IPS-11a (cell line): Measurements from ENCODE around the gene SRGAP3.

Experiments used
- H3K4me3 ChIP-seq: one replicate; pipeline ENCODE4 v1.5.1; 2013; ENCODE audit warnings: low read depth, low read length, control low read depth

Gene SRGAP3

GRCh38 chr3:9229325-9229724 is 20.1 kb downstream of the SRGAP3 start:
- no peak overlapping the region for H3K4me3 ChIP-seq

GRCh38 chr3:9226326-9226725 is 23.1 kb downstream of the SRGAP3 start:
- no peak overlapping the region for H3K4me3 ChIP-seq

GRCh38 chr3:9225268-9225667 is 24.2 kb downstream of the SRGAP3 start:
- H3K4me3 ChIP-seq = no peak overlapping the region

DNA sequence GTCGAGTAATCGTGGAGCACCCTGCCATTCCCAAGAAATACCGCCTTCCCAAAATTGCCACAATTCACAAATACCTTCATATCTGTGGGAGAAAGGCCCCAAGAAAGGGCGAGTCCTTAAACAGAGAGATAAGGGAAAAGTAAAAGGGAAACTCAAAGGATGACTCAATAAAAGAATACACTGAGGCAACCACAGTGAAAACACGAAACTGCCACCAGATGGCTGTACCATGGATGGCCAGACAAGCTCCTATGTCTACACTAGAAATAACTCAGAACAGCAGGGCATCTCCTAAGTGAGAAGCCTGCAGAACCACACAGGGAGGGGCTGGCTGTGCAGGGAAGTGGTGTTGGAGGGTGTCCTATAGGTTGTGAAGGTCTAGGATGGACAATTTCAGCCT is 25.0 kb downstream of the SRGAP3 start:
- no peak overlapping the region for H3K4me3 ChIP-seq

DNA sequence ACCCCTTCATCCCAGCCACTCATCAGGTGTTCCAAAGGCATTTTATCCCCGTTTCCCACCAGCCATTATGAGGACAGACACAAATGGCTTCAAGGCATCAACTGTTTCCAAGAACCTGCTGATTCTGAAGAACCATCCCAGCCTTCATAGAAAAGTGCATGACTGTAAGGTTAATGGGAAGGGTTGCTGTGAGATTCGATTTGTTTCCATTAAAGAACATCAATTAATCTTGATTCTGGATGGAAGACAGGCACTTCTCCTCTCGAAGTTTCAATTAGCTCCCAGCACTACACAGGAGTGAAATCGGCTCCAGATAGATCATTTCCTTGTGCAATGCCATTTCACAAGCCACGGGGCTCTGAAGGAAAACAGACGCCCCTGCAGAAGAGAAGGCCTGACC is 25.8 kb downstream of the SRGAP3 start:
- H3K4me3 ChIP-seq = no peak overlapping the region

- no peak overlapping the region for H3K4me3 ChIP-seq
Measured at GRCh38 chr3:9222956-9223639, 26.3 kb downstream of the SRGAP3 start.

- no peak overlapping the region for H3K4me3 ChIP-seq
Measured at GRCh38 chr3:9222049-9222448, 27.4 kb downstream of the SRGAP3 start.

DNA sequence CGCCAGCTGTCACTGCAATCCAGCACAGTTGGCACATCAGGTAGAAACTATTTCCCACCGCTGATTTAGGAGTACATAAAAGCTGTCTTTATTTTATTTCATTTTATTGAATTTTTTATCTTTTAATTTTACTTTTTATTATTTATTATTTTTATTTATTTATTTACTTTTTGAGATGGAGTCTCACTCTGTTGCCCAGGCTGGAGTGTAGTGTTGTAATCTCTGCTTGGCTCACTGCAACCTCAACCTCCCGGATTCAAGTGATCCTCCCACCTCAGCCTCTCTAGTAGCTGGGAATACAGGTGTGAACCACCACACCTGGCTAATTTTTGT is 31.0 kb downstream of the SRGAP3 start:
- no peak overlapping the region for H3K4me3 ChIP-seq

- H3K4me3 ChIP-seq = no peak overlapping the region
Measured at GRCh38 chr3:9217784-9218513, 31.5 kb downstream of the SRGAP3 start.

DNA sequence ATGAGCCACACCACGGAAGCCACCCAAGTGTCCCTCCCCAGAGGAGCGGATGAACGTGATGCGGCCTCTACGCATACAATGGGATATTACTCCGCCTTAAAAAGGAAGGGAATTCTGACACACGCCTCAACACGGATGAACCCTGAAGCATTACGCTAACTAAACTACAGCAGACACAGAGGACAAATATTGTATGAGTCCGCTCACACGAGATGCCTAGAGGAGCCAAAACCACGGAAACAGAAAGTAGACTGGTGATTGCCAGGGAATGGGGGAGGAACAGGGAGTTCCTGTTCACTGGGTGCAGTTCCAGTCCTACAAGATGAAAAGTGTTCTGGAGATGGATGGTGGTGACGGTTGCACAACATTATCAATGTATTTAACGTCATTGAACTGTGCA is 32.7 kb downstream of the SRGAP3 start:
- H3K4me3 ChIP-seq = no peak overlapping the region

DNA sequence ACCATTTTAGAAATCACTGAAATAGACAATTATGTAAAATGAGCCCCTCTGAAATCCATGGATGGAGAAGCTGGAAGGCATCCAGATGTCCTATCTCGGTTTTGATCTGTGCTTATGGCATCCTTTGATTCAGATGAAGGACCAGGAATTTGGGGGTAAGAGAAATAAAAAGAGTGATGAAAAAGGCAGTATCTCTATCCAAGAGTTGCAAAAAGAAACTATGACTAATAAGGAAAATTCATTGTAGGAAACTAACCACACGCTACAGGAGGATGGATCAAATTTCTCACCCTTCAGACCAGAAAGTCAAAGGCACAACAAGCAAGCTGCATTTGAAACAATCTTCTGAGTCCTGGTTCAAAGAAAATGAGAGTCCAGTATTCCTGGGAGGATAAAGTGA is 34.8 kb downstream of the SRGAP3 start:
- no peak overlapping the region for H3K4me3 ChIP-seq

GRCh38 chr3:9214185-9214584 is 35.3 kb downstream of the SRGAP3 start:
- no peak overlapping the region for H3K4me3 ChIP-seq

DNA sequence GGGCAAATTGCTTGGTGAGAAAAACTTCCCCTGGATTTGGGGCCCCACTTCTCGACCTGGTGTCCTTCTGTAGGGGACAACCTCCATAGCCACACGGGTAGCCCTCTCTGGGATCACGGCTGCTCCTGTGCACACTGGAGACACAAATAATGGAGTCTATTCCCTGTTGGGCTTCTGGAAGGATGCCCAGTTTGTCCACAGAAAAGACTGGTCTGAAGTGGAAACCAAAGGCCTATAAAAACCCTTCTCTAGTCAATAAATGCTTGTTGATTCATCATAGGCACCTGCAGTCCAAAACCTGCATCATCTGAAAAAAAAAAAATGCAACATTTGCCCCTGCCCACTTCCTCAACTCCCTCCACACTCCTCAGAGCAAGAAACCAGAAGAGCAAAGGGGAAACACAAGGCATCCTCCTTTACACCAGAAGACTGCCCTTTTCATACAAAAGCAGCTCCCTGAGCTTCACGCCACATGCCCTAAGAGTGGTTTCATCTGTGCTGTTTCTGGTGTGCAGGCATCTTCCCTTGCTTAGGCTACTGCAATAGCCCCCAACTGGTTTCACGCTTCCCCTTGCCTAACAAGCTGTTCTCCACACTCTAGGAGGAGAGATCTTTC is 36.3 kb downstream of the SRGAP3 start:
- no peak overlapping the region for H3K4me3 ChIP-seq

GRCh38 chr3:9211155-9211950 is 38.1 kb downstream of the SRGAP3 start:
- no peak overlapping the region for H3K4me3 ChIP-seq

GRCh38 chr3:9209777-9210176 is 39.7 kb downstream of the SRGAP3 start:
- H3K4me3 ChIP-seq = no peak overlapping the region

DNA sequence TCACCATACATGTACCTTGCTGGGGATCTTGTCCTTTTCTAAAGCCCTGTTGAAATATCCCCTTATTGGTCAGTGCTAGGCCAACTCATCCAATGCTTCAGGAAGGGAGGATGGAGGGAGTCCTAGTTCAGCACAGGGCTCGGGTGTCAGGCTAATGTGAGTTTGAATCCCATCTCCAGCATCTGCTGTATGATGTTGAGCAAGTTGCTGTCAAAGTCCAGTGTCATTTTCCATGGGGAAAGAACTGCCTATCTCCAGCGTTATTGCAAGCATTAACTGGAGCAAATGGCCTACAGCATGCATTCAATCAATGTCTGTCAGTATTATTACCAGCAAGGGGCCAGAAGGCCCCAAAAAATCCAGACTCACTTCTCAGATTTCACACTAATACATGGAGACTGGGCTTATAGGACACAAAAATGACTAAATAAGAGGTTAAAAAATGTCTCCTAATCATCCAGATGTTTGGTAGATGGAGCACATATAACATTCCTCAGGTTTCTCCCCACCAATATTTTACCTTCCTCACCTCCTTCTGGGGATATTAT is 40.8 kb downstream of the SRGAP3 start:
- H3K4me3 ChIP-seq = no peak overlapping the region

GRCh38 chr3:9207116-9207763 is 42.2 kb downstream of the SRGAP3 start:
- H3K4me3 ChIP-seq = no peak overlapping the region

DNA sequence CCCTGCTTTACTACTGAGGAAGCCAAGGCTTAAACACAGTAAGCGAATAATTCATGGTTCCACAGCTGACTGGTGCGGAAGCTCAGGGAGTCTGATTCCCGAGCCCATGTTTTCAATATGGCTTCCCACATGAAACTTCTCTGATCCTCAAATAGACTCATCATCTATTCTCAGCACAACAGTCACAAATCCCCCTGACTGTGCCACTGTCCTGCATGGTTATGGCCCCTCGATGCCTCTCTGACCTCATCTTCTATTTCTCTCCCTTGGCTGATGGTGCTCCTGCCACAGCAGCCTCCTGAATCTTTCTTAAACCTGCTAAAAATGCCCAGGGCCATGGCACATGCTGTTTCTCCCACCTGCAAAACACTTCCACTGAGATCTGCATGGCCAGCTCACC is 43.2 kb downstream of the SRGAP3 start:
- no peak overlapping the region for H3K4me3 ChIP-seq

DNA sequence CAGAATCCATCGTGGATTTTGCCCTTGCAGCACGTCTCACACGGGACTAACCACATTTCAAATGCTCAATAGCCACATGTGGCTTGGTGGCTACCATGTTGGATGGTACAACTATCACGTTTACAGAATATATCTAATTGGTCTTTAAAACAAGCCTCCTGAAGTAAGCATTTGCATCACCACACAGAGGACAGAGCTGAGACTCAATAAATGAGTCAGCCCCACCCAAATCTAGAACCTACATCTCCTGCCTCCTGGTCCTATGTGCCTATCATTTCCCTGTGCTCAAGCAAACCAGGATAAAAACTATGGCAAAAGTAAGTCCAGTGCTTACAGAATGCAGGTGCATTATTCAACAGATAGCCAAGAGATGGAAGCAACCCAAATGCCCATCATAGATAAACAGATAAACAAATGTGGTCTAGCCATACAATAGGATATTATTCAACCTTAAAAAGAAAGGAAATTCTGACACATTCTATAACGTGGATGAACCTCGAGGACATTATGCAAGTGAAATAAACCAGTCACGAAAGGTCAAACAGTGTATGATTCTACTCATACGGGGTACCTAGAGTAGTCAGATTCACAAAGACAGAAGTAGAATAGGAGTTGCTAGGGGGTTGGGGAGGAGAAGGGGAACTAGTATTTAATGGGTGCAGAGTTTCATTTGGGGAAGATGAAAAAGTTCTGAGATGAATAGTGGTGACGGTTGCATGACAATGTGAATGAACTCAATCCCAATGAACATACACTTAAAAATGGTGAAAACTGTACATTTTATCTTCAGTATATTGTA is 43.9 kb downstream of the SRGAP3 start:
- H3K4me3 ChIP-seq = no peak overlapping the region
